Measurements from ENCODE around the gene BAX. TPM values are rescaled to one million over a fixed set of nuclear protein-coding genes. Genes with fewer than 3 reads are reported as not detected.

The BAX gene
- total RNA-seq, 2 donors from 2014 or later, result 53.1 to 104 TPM

- Histone ChIP-seq H3K4me3 (no peak overlapping the region), H3K27me3 (replicated peaks; ENCODE audit: insufficient read depth) (no peaks in the 10 kb centered on the region), H3K9me3 (no peaks in the 10 kb centered on the region), H3K36me3 (peaks cover 53% of the 10 kb centered on the region), H3K4me1 (ENCODE audit: control insufficient read depth in 1 of 2, low read depth in 2 of 2) (peaks cover 12 to 35% of the 10 kb centered on the region in 2 donors), H3K27ac (peak overlapping the region; percentile 3 to 83)
- DNase-seq (ENCODE audit: low spot score) (no peak), ATAC-seq (ENCODE audit: insufficient number of reproducible peaks, low FRiP score, low read depth) (no peak)
- no peak for TF ChIP-seq CTCF (IDR thresholded peaks at IDR 0.05)
These were observed 14.8 kb downstream of the BAX start for GRCh38 chr19:48969276-48970138.

- no peak for ATAC-seq (ENCODE audit: insufficient number of reproducible peaks, low FRiP score, low read depth)
These were observed 15.6 kb downstream of the BAX start for GRCh38 chr19:48970139-48970766.

GRCh38 chr19:48970923-48971395, 16.3 kb downstream of the BAX start:
- DNase-seq (ENCODE audit: low spot score) (no peak), ATAC-seq (ENCODE audit: insufficient number of reproducible peaks, low FRiP score, low read depth) (no peak)
- Histone ChIP-seq H3K27me3 (replicated peaks; ENCODE audit: insufficient read depth) (no peaks in the 10 kb centered on the region), H3K36me3 (peaks cover 55% of the 10 kb centered on the region), H3K4me3 (no peak overlapping the region), H3K27ac (peak overlapping the region in 1 of 2 donors; percentile 58), H3K9me3 (no peaks in the 10 kb centered on the region), H3K4me1 (ENCODE audit: control insufficient read depth in 1 of 2, low read depth in 2 of 2) (peaks cover 12 to 33% of the 10 kb centered on the region in 2 donors)
- TF ChIP-seq CTCF (IDR thresholded peaks at IDR 0.05), result peak; percentile 91

More at GRCh38 chr19:48970139-48970766, 15.6 kb downstream of the BAX start:
- Histone ChIP-seq H3K27ac (peak overlapping the region in 1 of 2 donors; percentile 58), H3K36me3 (peaks cover 55% of the 10 kb centered on the region), H3K27me3 (replicated peaks; ENCODE audit: insufficient read depth) (no peaks in the 10 kb centered on the region), H3K4me3 (no peak overlapping the region), H3K4me1 (ENCODE audit: control insufficient read depth in 1 of 2, low read depth in 2 of 2) (peaks cover 12 to 33% of the 10 kb centered on the region in 2 donors), H3K9me3 (no peaks in the 10 kb centered on the region)
- no peak for TF ChIP-seq CTCF (IDR thresholded peaks at IDR 0.05)
- no peak for DNase-seq (ENCODE audit: low spot score)

GRCh38 chr19:48975947-48976847, 21.5 kb downstream of the BAX start:
- Histone ChIP-seq H3K9me3 (no peaks in the 10 kb centered on the region), H3K36me3 (peaks cover 42% of the 10 kb centered on the region), H3K27ac (peak overlapping the region; percentile 5 to 38), H3K27me3 (replicated peaks; ENCODE audit: insufficient read depth) (no peaks in the 10 kb centered on the region), H3K4me1 (ENCODE audit: control insufficient read depth in 1 of 2, low read depth in 2 of 2) (peaks cover 16 to 27% of the 10 kb centered on the region in 2 donors), H3K4me3 (no peak overlapping the region)
- TF ChIP-seq CTCF (IDR thresholded peaks at IDR 0.05), result peak; percentile 29
- no peak for ATAC-seq (ENCODE audit: insufficient number of reproducible peaks, low FRiP score, low read depth)
- no peak for DNase-seq (ENCODE audit: low spot score)

Data from thoracic aorta (tissue), 2 donors.